Measurements from ENCODE around the gene CARMIL3. TPM values are rescaled to one million over a fixed set of nuclear protein-coding genes. Genes with fewer than 3 reads are reported as not detected.
A peak's percentile ranks its signal among the peaks of the same experiment; 100 is the strongest.

CARMIL3 gene
- total RNA-seq, 2 donors from 2014 or later, result 0.29 to 2.1 TPM

GRCh38 chr14:24067133-24068082, 15.6 kb downstream of the CARMIL3 start:
- H3K27ac ChIP-seq, result peak overlapping the region; percentile 61

GRCh38 chr14:24068711-24069410, 17.1 kb downstream of the CARMIL3 start:
- H3K27ac ChIP-seq, result no peak overlapping the region
- no peaks in the 10 kb centered on the region for H3K36me3 ChIP-seq
- H3K9me3 ChIP-seq, result no peaks in the 10 kb centered on the region
- H3K4me1 ChIP-seq, result peaks cover 6% of the 10 kb centered on the region
- H3K4me3 ChIP-seq, result no peak overlapping the region
- no peak overlapping the region for H3K9ac ChIP-seq (ENCODE audit: low read depth in 2 of 2, low read length in 2 of 2)
- no peak for DNase-seq
- TF ChIP-seq CTCF (IDR thresholded peaks at IDR 0.05), result no peak
- H3K27me3 ChIP-seq, result no peaks in the 10 kb centered on the region
- intact Hi-C loops (cut with DNase I), result no loop called here

More at GRCh38 chr14:24067133-24068082, 15.6 kb downstream of the CARMIL3 start:
- Histone ChIP-seq H3K9me3 (no peaks in the 10 kb centered on the region), H3K4me3 (no peak overlapping the region), H3K36me3 (no peaks in the 10 kb centered on the region), H3K4me1 (peaks cover 6% of the 10 kb centered on the region), H3K27me3 (no peaks in the 10 kb centered on the region), H3K9ac (ENCODE audit: low read depth in 2 of 2, low read length in 2 of 2) (peak overlapping the region in 1 of 2 donors; percentile 49)
- intact Hi-C loops (cut with DNase I), result no loop called here
- no peak for TF ChIP-seq CTCF (IDR thresholded peaks at IDR 0.05)
- DNase-seq, result no peak

- Histone ChIP-seq H3K36me3 (no peaks in the 10 kb centered on the region), H3K27ac (no peak overlapping the region), H3K4me3 (no peak overlapping the region), H3K9ac (ENCODE audit: low read depth in 2 of 2, low read length in 2 of 2) (no peak overlapping the region), H3K9me3 (no peaks in the 10 kb centered on the region), H3K27me3 (no peaks in the 10 kb centered on the region), H3K4me1 (peaks cover 6% of the 10 kb centered on the region)
- no peak for DNase-seq
- no peak for TF ChIP-seq CTCF (IDR thresholded peaks at IDR 0.05)
- intact Hi-C loops (cut with DNase I), result no loop called here
Observed at GRCh38 chr14:24069411-24069735, 17.6 kb downstream of the CARMIL3 start.

GRCh38 chr14:24070285-24071143, 18.7 kb downstream of the CARMIL3 start:
- no peaks in the 10 kb centered on the region for H3K27me3 ChIP-seq
- TF ChIP-seq CTCF (IDR thresholded peaks at IDR 0.05), result no peak
- no peaks in the 10 kb centered on the region for H3K36me3 ChIP-seq
- no peak overlapping the region for H3K9ac ChIP-seq (ENCODE audit: low read depth in 2 of 2, low read length in 2 of 2)
- H3K27ac ChIP-seq, result no peak overlapping the region
- DNase-seq, result no peak
- no peaks in the 10 kb centered on the region for H3K9me3 ChIP-seq
- no peak overlapping the region for H3K4me3 ChIP-seq
- intact Hi-C loops (cut with DNase I), result no loop called here
- H3K4me1 ChIP-seq, result peaks cover 6% of the 10 kb centered on the region

- H3K4me1 ChIP-seq, result peaks cover 6% of the 10 kb centered on the region
- H3K4me3 ChIP-seq, result no peak within 1 kb of the TSS
- H3K36me3 ChIP-seq, result no peaks in the 10 kb centered on the region
- no peak within 1 kb of the TSS for H3K27ac ChIP-seq
- H3K9me3 ChIP-seq, result no peaks in the 10 kb centered on the region
- no peak within 1 kb of the TSS for H3K9ac ChIP-seq (ENCODE audit: low read depth in 2 of 2, low read length in 2 of 2)
- no peaks in the 10 kb centered on the region for H3K27me3 ChIP-seq
- intact Hi-C loops (cut with DNase I), result no loop called here
- DNase-seq, result no peak
- no peak for TF ChIP-seq CTCF (IDR thresholded peaks at IDR 0.05)
Observed at GRCh38 chr14:24071144-24071697, 19.4 kb downstream of the CARMIL3 start, which contains the start of gene CPNE6. Gene CPNE6, plus strand, starts transcription at chr14:24071562. Its CDS starts 1,375 bp downstream, at chr14:24072937.
